ENCODE measurements around the gene LRFN3.
"Not testable (repeated sequence)": the region's sequence is repeated elsewhere in the genome, so short reads cannot be mapped to it uniquely, and the experiment has no call there.

Gene LRFN3, protein sequence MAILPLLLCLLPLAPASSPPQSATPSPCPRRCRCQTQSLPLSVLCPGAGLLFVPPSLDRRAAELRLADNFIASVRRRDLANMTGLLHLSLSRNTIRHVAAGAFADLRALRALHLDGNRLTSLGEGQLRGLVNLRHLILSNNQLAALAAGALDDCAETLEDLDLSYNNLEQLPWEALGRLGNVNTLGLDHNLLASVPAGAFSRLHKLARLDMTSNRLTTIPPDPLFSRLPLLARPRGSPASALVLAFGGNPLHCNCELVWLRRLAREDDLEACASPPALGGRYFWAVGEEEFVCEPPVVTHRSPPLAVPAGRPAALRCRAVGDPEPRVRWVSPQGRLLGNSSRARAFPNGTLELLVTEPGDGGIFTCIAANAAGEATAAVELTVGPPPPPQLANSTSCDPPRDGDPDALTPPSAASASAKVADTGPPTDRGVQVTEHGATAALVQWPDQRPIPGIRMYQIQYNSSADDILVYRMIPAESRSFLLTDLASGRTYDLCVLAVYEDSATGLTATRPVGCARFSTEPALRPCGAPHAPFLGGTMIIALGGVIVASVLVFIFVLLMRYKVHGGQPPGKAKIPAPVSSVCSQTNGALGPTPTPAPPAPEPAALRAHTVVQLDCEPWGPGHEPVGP

DNA sequence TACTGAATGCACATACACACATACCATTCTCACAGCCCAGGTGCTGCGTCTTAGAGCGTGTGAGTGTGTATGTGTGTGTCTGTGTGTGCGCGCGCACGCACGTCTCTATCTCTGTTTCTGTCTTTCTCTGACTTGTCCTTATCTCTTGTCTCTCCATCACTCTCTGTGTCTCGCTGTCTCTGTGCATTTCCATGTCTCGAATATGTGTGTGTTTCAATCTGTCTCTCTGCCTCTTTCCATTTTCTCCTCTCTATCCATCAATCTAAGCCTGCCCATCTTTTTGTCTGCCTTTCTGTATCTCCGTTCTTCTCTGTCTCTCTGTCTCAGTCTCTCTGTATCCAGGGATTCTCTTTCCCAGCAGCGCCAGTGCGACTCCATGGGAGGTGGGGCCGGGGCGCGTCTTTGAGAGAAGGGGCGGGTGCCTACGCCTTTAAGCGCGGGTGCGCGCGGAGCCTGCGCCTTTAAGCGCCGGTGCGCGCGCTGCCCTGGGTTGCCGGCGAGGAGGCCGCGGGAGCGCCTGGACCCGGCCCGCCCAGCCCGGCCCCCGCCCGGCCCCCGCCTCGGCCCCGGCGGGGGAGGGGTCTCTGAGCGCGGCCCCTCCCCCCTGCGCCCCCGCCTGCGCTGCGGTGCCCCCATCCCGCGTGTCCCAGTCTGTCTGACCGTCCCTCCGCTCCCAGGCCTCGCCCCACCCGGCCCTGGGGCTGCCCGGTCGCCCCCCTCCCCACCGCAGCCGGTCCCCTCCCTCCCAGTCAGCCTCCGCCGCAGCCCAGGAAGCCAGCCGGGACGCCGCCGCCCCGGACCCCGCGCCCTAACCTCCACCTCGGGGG lies at the start of gene LRFN3:
LRFN3 (plus strand) TSS at position 464 of the 827 bp plus-strand sequence. CDS start 3,052 bp downstream, outside the sequence.
- DNase-seq, result no peak

DNA sequence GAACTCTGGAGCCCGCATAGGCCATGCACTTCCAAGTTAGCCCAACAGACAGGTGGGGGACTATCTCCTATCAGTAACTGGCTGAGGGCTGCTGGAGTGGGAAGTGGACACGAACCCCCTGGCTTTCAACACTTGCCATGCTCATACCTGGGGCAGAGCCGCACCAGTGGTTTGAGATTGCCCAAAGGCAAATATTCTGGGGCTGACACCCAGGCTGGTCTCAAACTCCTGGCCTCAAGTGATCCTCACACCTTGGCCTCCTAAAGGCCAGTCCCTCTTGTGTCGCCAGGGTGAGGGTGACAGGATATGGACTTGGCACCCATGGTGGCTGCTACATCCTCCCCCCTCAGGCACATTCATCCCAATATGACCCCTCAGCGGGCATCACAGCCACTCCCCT lies 49.0 kb upstream of the LRFN3 start:
- no peak for DNase-seq

DNA sequence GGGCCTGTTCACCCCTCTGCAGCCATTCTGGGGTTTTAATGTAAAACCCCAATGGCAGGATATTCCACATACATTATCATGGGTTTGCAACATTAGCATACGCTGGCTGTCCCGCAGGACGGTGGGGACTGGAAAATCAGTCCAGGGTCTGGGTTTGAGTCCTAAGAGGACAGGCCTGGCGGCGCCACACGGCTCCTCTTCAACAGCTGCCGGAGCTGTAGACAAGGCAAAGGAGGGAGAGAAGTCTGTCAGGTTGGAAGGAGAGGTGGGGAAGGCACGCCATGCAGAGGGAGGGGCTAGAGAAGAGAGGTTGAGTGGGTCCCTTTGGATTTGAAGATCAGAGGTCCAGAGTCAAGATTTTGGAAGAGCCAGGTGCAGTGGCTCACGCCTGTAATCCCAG lies 47.8 kb upstream of the LRFN3 start:
- no peak for DNase-seq

DNA sequence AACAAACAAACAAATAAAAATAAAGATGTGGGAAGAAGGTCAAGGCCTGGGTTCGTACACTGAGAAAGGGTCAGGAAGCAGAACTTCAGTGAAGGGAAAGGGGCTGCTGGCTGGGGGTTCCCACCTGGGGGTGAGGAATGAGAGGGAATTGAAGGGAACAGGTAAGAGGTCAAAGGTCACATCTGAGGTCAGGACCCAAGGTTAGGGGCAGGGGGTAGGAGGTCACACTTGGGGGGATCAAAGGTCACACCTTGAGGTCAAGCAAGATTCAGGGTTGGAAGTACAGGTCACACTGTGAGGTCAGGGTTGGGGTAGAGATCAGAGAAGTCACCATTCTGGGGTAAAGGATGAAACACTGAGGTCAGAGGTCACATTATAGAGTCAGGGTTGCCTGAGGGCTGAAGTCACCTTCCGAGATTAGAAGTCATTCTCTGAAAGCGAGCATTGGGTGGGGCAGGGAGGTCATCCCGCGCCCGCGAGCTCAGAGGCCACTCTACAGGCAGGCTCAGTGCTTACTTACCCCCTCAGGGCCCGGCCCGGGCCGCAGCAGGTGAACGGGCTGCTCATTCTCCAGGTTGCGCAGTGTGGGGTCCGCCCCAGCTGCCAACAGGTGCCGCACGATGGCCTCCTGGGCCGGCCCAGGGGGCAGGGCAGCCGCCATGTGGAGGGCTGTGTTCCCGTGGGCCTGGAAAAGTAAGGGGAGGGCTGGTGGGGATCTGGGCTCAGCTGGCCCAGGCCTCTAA lies 46.6 kb upstream of the LRFN3 start:
- no peak for DNase-seq

DNA sequence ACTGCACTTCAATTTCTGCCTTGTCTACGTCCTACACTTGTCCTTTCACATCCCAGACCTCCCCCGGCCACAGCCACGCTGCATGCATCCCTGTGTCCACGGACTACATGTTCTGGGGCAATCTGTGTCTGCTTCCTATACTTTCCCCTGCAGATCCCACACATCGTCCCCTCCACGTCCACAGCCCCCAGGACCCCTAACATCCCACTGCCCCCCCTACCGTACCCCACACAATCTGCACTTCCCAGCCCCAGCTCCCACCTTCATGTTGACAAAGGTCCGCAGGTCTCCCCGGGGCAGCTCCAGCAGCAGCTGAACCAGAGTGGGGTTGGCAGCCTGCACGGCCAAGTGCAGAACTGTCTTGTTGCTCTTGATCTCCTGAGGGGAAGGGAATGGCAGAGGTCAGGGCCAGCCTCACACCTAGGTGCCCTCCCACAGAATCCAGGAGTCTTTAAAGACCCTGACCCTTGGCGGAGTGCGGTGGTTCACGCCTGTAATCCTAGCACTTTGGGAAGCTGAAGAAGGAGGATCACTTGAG lies 46.0 kb upstream of the LRFN3 start:
- DNase-seq, result no peak

DNA sequence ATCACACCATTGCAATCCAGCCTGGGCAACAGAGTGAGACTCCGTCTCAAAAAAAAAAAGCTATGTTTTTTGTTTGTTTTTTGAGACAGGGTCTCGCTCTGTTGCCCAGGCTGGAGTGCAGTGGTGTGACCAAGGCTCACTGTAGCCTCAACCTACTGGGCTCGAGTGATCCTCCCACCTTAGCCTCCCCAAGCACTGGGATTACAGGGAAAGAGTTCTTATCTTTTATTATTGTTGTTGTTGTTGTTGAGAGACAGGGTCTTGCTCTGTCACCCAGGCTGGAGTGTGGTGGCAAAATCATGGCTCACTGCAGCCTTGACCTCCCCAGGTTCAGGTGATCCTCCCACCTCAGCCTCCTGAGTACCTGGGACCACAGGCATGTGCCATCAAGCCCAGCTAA lies 44.4 kb upstream of the LRFN3 start:
- DNase-seq, result not testable (repeated sequence)

DNA sequence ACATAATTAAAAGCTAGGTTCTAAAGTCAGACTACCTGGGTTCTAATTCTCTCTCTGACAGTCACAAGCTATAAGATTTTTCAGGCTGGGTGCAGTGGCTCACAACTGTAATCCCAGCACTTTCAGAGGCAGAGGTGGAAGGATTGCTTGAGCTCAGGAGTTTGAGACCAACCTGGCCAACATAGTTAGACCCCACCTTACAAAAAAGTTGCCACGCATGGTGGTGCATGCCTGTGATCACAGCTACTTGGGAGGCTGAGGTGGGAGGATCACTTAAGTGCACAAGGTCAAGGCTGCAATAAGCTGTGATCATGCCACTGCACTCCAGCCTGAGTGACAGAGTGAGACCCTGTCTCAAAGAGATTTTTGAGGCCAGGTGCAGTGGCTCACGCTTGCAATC lies 41.8 kb upstream of the LRFN3 start:
- DNase-seq, result no peak

DNA sequence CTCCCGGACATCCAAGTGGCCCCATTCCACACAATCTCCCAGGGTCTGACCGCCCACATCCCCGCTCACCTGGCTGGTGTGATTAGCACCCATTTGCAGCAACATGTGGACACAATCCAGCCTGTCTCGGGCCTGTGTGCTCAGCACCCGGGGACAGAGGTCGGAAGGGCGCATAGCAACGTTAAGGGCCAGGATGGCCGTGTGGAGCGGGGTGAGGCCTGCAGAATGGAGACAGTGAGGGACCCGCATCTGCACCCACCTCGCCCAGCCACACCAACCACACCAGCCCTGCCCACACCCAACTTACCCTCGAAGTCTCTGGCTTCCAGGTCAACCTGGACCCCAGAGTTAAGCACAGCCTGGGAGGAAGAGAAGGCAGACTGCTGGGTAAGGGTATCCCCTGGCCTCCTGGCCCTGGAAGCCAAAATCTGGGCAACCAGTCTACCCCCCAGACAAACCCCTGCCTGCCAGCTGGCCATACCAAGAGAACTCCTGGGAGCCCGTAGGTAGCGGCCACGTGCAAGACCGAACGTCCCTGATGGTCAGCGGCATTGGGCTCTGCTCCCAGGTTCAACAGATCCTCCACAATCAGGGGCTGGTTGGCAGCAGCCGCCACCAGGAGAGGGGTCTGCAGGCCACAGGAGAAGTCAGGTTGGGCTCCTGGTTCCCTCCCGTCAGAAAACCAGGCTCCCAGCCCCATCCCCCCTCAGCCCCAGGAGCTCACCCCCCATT lies 40.1 kb upstream of the LRFN3 start:
- DNase-seq, result no peak

DNA sequence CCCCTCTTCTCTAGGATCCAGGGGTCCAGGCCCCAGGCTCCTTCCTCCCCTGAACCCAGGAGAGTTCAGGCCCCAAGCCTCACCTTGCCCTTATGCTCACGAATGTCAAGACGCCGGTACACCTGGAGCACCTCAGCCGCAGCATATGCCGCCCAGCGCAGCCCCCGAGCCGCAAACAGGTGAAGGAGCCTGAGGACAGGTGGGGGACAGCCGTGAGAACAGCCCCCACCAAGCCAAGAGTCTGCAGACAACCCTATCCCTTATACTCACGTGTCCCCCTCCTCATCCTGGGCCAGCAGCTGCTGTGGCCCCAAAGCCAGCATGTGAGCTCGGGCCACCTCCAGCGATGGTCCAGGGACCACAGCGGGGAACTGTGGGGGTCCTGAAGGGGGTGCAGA lies 39.5 kb upstream of the LRFN3 start:
- no peak for DNase-seq

DNA sequence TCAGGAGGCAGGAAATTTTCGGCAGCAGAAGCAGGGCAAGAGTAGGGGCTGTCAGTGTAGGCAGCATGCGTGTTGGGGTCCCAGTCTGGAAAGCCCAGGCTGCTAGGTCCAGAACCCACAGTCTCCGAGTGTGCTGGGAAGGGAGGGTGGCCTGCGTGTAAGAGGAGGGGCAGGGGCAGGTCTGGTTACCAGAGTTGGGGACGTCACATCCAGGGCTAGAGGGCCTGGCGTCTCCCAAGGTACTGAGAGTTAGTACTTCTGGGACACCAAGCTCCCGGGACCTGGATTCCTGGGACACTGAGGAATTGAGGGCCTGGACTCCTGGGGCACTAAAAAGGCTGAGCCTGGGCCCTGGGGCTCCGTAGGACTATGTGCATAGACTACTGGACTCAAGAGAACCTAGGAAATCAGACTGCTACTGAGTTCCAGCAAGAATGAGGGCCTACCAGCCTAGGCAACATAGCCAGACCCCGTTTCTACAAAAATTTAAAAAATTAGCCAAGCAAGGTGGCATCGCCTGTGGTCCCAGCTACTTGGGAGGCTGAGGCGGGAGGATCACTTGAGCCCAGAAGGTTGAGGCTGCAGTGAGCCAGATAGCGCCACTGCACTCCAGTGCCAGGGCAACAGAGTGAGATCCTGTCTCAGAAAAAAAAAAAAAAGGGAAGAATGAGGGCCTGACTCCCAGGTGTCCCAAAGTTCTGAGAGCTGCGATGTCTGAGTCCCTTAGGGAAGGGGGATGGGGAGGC lies 38.3 kb upstream of the LRFN3 start:
- no peak for DNase-seq

DNA sequence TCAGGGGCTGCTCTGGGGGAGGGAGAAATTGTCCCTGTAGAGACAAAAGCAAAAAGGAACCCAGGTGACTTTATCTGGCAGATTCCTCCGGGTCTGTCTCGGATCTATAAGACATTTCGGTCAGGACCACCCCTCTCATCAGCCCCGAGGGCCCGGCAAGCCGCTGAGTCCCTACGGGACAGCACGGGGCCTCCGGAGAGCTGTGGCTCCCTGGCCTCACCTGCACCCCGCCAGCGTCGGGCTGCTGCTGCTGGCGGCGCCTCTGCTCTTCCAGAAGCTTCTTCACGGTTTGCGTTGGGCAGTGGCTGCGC lies 37.7 kb upstream of the LRFN3 start:
- no peak for DNase-seq

DNA sequence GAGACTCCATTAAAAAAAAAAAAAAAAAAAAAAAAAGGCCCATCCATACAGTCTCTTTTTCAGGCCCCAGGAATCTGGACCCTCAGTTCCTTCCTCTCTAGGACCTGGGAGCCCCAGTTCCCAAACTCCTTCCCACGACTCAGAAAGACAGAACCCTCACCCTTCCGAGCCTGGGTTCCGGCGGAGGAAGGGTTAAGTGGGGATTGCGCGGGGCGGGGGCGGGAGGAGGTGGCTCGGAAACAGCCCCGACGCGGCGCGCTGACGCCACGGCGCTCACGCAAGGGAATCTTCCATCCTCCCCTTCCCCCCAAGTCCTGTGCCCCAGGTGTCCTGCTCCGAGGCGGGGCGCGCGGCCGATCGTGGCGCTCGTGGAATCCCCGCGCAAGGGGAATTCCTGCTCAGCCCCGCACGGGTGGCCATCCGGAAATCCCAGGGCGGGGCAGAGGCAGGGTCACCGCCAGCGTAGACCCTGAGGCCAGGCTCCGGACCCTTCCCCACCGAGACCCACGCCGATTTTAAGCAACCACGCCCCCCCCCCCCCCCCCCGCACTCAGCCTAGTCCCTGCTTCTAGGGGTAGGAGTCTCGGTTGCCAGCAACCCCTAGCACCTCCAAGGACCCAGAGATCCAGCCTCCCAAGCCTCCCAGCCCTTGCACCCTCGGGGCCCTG lies 36.5 kb upstream of the LRFN3 start:
- peak; percentile 77 for DNase-seq

DNA sequence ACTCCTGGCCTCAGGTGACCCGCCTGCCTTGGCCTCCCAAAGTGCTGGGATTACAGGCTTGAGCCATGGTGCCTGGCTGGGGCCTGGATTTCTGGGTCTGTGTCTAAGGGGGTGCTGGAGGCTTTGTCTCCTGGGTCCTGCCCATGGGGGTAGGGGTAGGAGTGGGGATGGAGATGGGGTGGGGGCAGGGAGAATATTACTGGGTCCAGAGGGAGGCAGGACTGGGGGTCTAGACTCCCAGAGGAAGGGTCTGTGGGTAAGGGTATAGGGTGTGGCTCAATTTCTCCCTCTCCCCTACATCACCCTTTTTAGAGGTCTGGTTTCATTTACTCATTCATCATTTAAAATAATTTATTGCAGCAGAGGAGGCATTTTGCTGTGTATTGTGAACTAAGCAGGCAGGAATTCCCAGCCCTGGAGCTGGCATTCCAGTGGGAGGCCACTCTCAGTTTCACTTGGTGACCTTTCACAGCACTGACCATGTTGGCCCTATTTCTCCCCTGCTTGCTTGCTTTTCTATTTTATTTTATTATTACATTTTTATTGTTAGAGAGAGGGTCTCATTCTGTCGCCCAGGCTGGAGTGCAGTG lies 35.0 kb upstream of the LRFN3 start:
- no peak for DNase-seq

DNA sequence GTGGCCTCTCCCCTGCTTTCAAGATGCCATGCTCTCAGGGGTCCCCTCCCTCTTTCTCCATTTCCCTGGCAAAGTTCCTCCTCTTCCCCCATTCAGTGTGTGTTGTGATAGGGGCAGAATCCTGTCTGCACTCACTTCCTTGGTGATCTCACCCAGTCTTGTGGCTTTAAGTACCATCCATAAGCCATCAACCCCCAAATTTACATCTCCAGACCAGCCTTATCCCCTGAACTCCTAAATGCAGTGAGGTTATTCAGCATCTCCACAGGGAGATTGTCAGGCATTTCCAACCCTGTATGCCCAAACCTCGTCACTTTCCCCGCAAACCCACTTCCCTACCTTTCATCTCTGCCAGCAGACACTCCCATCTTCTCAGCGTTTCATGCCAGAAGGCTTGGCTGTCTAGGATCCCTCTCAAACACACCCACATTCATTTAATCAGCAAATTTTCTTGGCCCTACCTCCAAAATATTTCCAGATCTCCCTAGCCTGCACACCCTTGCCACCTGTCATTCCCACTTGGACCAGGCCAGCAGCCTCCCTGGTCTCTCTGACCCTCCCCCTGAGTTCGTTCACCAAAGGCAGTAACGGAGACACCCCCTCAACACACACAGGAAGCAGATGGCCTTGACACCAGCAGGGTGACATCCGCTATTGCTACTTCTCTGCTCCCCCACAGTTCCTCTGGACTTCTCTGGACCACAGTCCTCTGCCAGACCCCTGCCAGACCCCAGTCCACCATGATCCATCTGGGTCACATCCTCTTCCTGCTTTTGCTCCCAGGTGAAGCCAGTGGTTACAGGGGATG lies 34.1 kb upstream of the LRFN3 start, which contains the start of gene HCST:
HCST (plus strand) TSS at position 676 of the 808 bp plus-strand sequence; CDS start at position 741, 65 bp downstream.
- DNase-seq, result peak; percentile 49

DNA sequence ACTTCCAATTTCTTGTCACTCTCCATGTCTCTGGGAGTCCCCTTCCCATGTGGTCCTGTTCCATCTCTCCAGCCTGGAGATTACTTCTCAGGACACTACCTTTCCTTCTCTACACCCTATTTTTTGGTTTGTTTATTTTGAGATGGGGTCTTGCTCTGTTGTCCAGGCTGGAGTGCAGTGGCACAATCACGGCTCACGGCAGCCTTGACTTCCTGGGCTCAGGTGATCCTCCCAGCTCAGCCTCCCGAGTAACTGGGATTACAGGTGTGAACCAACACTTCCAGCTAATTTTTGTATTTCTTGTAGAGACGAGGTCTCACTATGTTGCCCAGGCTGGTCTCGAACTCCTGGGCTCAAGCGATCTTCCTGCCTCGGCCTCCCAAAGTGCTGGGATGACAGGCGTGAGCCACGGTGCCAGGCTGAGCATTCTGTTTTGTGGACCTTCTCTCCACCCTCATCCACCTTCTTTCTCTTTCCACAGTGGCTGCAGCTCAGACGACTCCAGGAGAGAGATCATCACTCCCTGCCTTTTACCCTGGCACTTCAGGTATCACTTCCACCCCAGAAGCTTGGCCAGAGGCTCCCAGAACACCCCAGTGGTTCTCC lies 33.2 kb upstream of the LRFN3 start:
- no peak for DNase-seq

DNA sequence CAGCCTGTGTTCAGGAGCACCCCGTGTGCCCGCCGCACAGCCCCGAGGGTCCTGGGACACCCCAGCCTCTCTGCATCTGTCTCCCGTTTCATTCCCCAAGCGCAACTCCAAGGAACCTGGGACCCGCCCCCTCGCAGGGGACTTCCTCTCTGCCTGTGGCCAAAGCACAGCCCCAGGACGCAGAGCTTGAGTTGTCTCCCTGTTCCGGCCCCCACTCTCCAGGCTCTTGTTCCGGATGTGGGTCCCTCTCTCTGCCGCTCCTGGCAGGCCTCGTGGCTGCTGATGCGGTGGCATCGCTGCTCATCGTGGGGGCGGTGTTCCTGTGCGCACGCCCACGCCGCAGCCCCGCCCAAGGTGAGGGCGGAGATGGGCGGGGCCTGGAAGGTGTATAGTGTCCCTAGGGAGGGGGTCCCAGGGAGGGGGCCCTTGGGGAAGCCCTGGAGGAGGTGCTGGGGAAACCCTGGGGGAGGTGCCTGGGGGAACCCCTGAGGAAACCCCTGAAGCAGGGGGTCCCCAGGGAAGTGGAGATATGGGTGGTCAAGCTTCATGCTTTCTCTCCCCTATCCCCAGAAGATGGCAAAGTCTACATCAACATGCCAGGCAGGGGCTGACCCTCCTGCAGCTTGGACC lies 32.5 kb upstream of the LRFN3 start:
- DNase-seq, result peak; percentile 94

DNA sequence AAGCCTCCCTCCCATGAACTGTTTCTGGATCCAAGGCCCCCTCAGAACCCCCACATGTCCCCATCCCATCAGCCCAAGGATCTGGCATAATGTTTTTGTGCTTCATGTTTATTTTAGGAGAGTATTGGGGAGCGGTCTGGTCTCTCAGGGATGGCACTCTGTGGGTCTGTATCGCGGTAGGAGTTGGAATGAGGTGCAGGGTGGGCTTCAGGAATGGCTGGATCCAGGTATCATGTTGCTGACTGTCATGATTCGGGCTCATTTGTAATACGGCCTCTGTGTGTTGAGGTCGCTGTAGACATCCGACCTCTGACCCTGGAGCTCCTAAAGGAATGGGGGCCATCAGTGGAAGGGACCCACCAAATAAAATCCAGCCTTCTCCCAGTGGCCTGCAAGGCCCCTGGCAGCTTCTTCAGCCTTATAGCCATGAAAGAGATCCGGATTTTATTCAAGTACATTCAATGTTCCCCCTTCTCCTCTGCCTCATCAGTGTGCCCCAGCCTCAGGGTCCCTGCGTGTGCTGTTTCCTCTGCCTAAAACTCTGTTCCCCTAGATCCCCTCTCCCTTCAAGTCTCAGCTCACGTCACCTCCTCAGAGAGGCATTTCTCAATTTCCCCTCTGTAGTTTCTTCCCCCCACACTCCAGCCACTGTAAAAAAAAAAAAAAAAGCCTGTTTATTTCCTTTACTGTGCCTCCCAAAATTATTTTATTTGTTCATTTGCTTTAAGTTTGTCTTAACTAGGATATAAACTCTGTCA lies 31.7 kb upstream of the LRFN3 start:
- no peak for DNase-seq
